SK-N-SH (cell line): Measurements from ENCODE around the gene PLRG1. TPM values are rescaled to one million over a fixed set of nuclear protein-coding genes. Genes with fewer than 3 reads are reported as not detected.
"Not testable (repeated sequence)": the region's sequence is repeated elsewhere in the genome, so short reads cannot be mapped to it uniquely, and the experiment has no call there.

ENCODE experiments used
- CTCF ChIA-PET: fragments of 300-600, 350-600 bp; formaldehyde crosslinking; extraction: SDS; loops from one replicate; lab custom pipeline; 2021; lab: Yijun Ruan, JAX
- POLR2A ChIA-PET: fragments of 350-600 bp; sonication (Branson Sonifier 250); formaldehyde crosslinking; extraction: SDS; loops from one replicate; lab custom pipeline; 2020; ENCODE audit warnings: antibody characterized with exemption, inconsistent platforms; lab: Yijun Ruan, JAX
- DNase-seq: peaks from one replicate; pipeline ENCODE4 v3.0.0; 2012
- H2AFZ ChIP-seq: fragments of 200-600 bp; sonication (generic); 2 replicates; pipeline ENCODE4 v1.8.1; 2016; ENCODE audit warnings: antibody characterized with exemption, mild to moderate bottlenecking, low read depth
- H3F3A ChIP-seq: fragments of 200-600 bp; sonication (generic); replicated peaks from 2 replicates; pipeline ENCODE3; 2016; ENCODE audit warnings: antibody characterized with exemption, mild to moderate bottlenecking; ENCODE audit not compliant: insufficient read depth
- H3K27ac ChIP-seq, 2 experiments: fragments of 200-500 bp in 1 of 2; fragments of 200-600 bp in 1 of 2; sonication (Bioruptor generic) in 1 of 2; sonication (generic), shearing (Covaris generic) in 1 of 2; 2 replicates each; pipeline versions ENCODE4 v1.5.1 to v1.6.1; 2014 to 2016; ENCODE audit warnings: low read depth in 2 of 2, inconsistent platforms in 1 of 2, low read length in 1 of 2, mild to moderate bottlenecking in 1 of 2, mixed read lengths in 1 of 2
- H3K27me3 ChIP-seq: fragments of 200-600 bp; sonication (generic), shearing (Covaris generic); 2 replicates; pipeline ENCODE4 v1.6.1; 2016; ENCODE audit warnings: mixed run types; ENCODE audit not compliant: insufficient read depth
- H3K36me3 ChIP-seq, 2 experiments: fragments of 200-500 bp in 1 of 2; fragments of 200-600 bp in 1 of 2; sonication (Bioruptor generic) in 1 of 2; sonication (generic) in 1 of 2; replicated peaks in 1 of 2; 2 replicates each; pipeline versions ENCODE3 to v1.5.1; 2014 to 2016; ENCODE audit warnings: low read length in 1 of 2, mild to moderate bottlenecking in 1 of 2; ENCODE audit not compliant: insufficient read depth in 2 of 2, control insufficient read depth in 1 of 2
- H3K4me1 ChIP-seq, 2 experiments: fragments of 200-500 bp in 1 of 2; fragments of 200-600 bp in 1 of 2; sonication (Bioruptor generic) in 1 of 2; sonication (generic), shearing (Covaris generic) in 1 of 2; 2 replicates each; pipeline versions ENCODE4 v1.5.1 to v1.6.1; 2014 to 2016; ENCODE audit warnings: low read depth in 1 of 2, low read length in 1 of 2, mixed run types in 1 of 2; ENCODE audit not compliant: insufficient read depth in 2 of 2, control insufficient read depth in 1 of 2
- H3K4me2 ChIP-seq: fragments of 200-600 bp; sonication (generic), shearing (Covaris generic); 2 replicates; pipeline ENCODE4 v1.6.1; 2017; ENCODE audit warnings: mixed run types
- H3K4me3 ChIP-seq, 2 experiments: fragments of 200-500 bp in 1 of 2; fragments of 200-600 bp in 1 of 2; sonication (Bioruptor generic) in 1 of 2; sonication (generic), shearing (Covaris generic) in 1 of 2; 2 replicates each; pipeline versions ENCODE4 v1.5.1 to v1.8.1; 2014 to 2016; ENCODE audit warnings: low read depth in 2 of 2, inconsistent platforms in 1 of 2, low read length in 1 of 2, mild to moderate bottlenecking in 1 of 2, mixed read lengths in 1 of 2, moderate library complexity in 1 of 2
- H3K79me2 ChIP-seq: fragments of 200-600 bp; sonication (generic); 2 replicates; pipeline ENCODE4 v1.8.1; 2017; ENCODE audit warnings: mild to moderate bottlenecking; ENCODE audit not compliant: insufficient read depth
- H3K9ac ChIP-seq: fragments of 200-600 bp; sonication (generic); 2 replicates; pipeline ENCODE4 v1.6.1; 2017; ENCODE audit warnings: mixed run types
- H3K9me2 ChIP-seq: fragments of 200-600 bp; sonication (generic); 2 replicates; pipeline ENCODE4 v1.6.1; 2017; ENCODE audit warnings: mixed run types
- H3K9me3 ChIP-seq: fragments of 200-600 bp; sonication (generic); 2 replicates; pipeline ENCODE4 v1.6.1; 2017; ENCODE audit warnings: mixed run types, mild to moderate bottlenecking, moderate library complexity
- H4K20me1 ChIP-seq: fragments of 200-600 bp; sonication (generic); 2 replicates; pipeline ENCODE4 v1.6.1; 2017; ENCODE audit warnings: mild to moderate bottlenecking, mixed run types; ENCODE audit not compliant: insufficient read depth
- EZH2phosphoT487 ChIP-seq: fragments of 200-600 bp; sonication (generic); IDR thresholded peaks from 2 replicates; pipeline ENCODE4 v1.6.1; 2017; ENCODE audit warnings: low read depth, mixed run types, mild to moderate bottlenecking, antibody characterized with exemption, moderate library complexity, borderline replicate concordance
- FOSL2 ChIP-seq: IDR thresholded peaks from 2 replicates; pipeline ENCODE4 v1.4.0; 2012; ENCODE audit warnings: low read depth, mild to moderate bottlenecking, moderate library complexity, borderline replicate concordance
- FOXM1 ChIP-seq: IDR thresholded peaks from 2 replicates; pipeline ENCODE4 v1.4.0; 2012; ENCODE audit warnings: low read depth, mild to moderate bottlenecking
- IRF3 ChIP-seq: fragments of 150-350 bp; IDR thresholded peaks from 2 replicates; pipeline ENCODE4 v1.6.1; 2016; ENCODE audit warnings: mild to moderate bottlenecking, low read depth, low read length
- JUND ChIP-seq: IDR thresholded peaks from 2 replicates; pipeline ENCODE4 v1.4.0; 2012
- MEF2A ChIP-seq: IDR thresholded peaks from 2 replicates; pipeline ENCODE4 v1.4.0; 2012; ENCODE audit warnings: low read depth, borderline replicate concordance
- MXI1 ChIP-seq: IDR thresholded peaks from 2 replicates; pipeline ENCODE4 v1.6.1; 2012; ENCODE audit warnings: mild to moderate bottlenecking, low read depth, low read length, improper control_type of control experiment
- NRF1 ChIP-seq: IDR thresholded peaks from 2 replicates; pipeline ENCODE4 v1.6.1; 2012; ENCODE audit warnings: low read depth, mild to moderate bottlenecking, low read length
- POLR2AphosphoS5 ChIP-seq: IDR thresholded peaks from 2 replicates; pipeline ENCODE4 v1.6.1; 2012; ENCODE audit warnings: low read depth, low read length
- REST ChIP-seq: IDR thresholded peaks from 2 replicates; pipeline ENCODE4 v1.6.1; 2012; ENCODE audit warnings: mild to moderate bottlenecking, low read depth, low read length, moderate library complexity
- RXRA ChIP-seq: IDR thresholded peaks from 2 replicates; pipeline ENCODE4 v1.4.0; 2012; ENCODE audit warnings: low read depth, mild to moderate bottlenecking, borderline replicate concordance
- TAF1 ChIP-seq: IDR thresholded peaks from 2 replicates; pipeline ENCODE4 v1.6.1; 2012; ENCODE audit warnings: low read depth, mild to moderate bottlenecking, low read length, moderate library complexity, borderline replicate concordance
- TCF12 ChIP-seq: IDR thresholded peaks from 2 replicates; pipeline ENCODE4 v1.4.0; 2012
- TEAD4 ChIP-seq: IDR thresholded peaks from 2 replicates; pipeline ENCODE4 v1.4.0; 2012; ENCODE audit warnings: mild to moderate bottlenecking, borderline replicate concordance; ENCODE audit not compliant: insufficient read depth
- YY1 ChIP-seq: IDR thresholded peaks from 2 replicates; pipeline ENCODE4 v1.4.0; 2012; ENCODE audit warnings: low read depth, mild to moderate bottlenecking
- ZBTB33 ChIP-seq: IDR thresholded peaks from 2 replicates; pipeline ENCODE4 v1.4.0; 2012; ENCODE audit warnings: low read depth, borderline replicate concordance
- WGBS: methylation state at CpG from one replicate; pipeline ENCODE4 v1.1.6; 2017; ENCODE audit warnings: low lambda C conversion rate; 5-methylcytosine and 5-hydroxymethylcytosine counted together
- polyA plus RNA-seq, 3 experiments: library from polyadenylated mRNA; depleted of rRNA; stranded (reverse); fragments of >200 nt; gene quantifications; 2 replicates each; pipeline ENCODE4 v1.2.3, GENCODE V29; 2012

The PLRG1 gene
- polyA plus RNA-seq, 1 of the 3 experiments (the other 2 are of a cell fraction): 64.8 TPM

- TF ChIP-seq IRF3 (no peak), ZBTB33 (no peak), MXI1 (no peak), FOSL2 (no peak), TEAD4 (no peak), YY1 (no peak), JUND (no peak), TAF1 (no peak)
Observed at GRCh38 chr4:154595807-154596206, 45.6 kb upstream of the PLRG1 start (continued).

- H3K4me3 ChIP-seq, H3K4me2 ChIP-seq, H2AFZ ChIP-seq, H3K27ac ChIP-seq, H3K79me2 ChIP-seq, H3K9me3 ChIP-seq, H3F3A ChIP-seq, H3K9me2 ChIP-seq, H4K20me1 ChIP-seq, DNase-seq, POLR2A ChIA-PET, H3K9ac ChIP-seq, H3K36me3 ChIP-seq, H3K4me1 ChIP-seq: not testable (repeated sequence)
- CTCF ChIA-PET: interaction anchor here (1.0 to 2.3 kb wide), 6 partner anchors 10 to 44 kb away, joined by 3 to 6 read pairs (median 5); partner anchors contain the start of gene PLRG1
- peaks cover 24% of the 10 kb centered on the region for H3K27me3 ChIP-seq
- WGBS: 24% methylated on average over 3 of the region's 3 CpGs
Observed at GRCh38 chr4:154594343-154594742, 44.1 kb upstream of the PLRG1 start.

- no peaks in the 10 kb centered on the region for H3K79me2 ChIP-seq
- H4K20me1 ChIP-seq: no peaks in the 10 kb centered on the region
- TF ChIP-seq POLR2AphosphoS5 (no peak), MXI1 (no peak), RXRA (no peak), NRF1 (no peak), TCF12 (no peak), ZBTB33 (no peak), TAF1 (no peak), EZH2phosphoT487 (no peak), REST (no peak), FOXM1 (no peak), MEF2A (no peak)
- no peak for DNase-seq
- H3K27me3 ChIP-seq: peaks cover 24% of the 10 kb centered on the region
- no peaks in the 10 kb centered on the region for H3K36me3 ChIP-seq
- H3K4me3 ChIP-seq: no peak overlapping the region
- no peak overlapping the region for H2AFZ ChIP-seq
- H3K9me3 ChIP-seq: no peaks in the 10 kb centered on the region
- H3K4me1 ChIP-seq: no peaks in the 10 kb centered on the region
- no peaks in the 10 kb centered on the region for H3F3A ChIP-seq
- CTCF ChIA-PET: interaction anchor here (1.0 to 2.3 kb wide), 7 partner anchors 9 to 43 kb away, joined by 3 to 6 read pairs (median 5); partner anchors contain the start of gene PLRG1
- H3K4me2 ChIP-seq: no peak overlapping the region
- POLR2A ChIA-PET: no interaction called here
- no peak overlapping the region for H3K9ac ChIP-seq
- no peak overlapping the region for H3K27ac ChIP-seq
- H3K9me2 ChIP-seq: no peaks in the 10 kb centered on the region
- WGBS: 35% methylated on average over 2 of the region's 2 CpGs
Observed at GRCh38 chr4:154593868-154594267, 43.7 kb upstream of the PLRG1 start.
